DND-41 (cell line): ENCODE data around the gene SLC8A3.

Experiments
- ATAC-seq: fragments of 200-7000 bp; cut with Tn5 transposase; 3 replicates; pipeline ENCODE4 v1.9.1; 2021; ENCODE audit warnings: low read depth; ENCODE audit not compliant: insufficient read depth
- DNase-seq: peaks from one replicate; pipeline ENCODE4 v3.0.0-alpha.2; 2020
- H2AFZ ChIP-seq: 2 replicates; pipeline ENCODE4 v1.6.0; 2012; ENCODE audit warnings: low read depth, low read length
- H3K27ac ChIP-seq: 2 replicates; pipeline ENCODE4 v1.5.1; 2012; ENCODE audit warnings: low read length, inconsistent platforms
- H3K27me3 ChIP-seq: fragments of 200-600 bp; sonication (generic); 2 replicates; pipeline ENCODE4 v1.6.0; 2012; ENCODE audit warnings: low read length, mild to moderate bottlenecking, inconsistent platforms; ENCODE audit not compliant: insufficient read depth, poor library complexity
- H3K36me3 ChIP-seq: 2 replicates; pipeline ENCODE4 v1.5.1; 2012; ENCODE audit warnings: low read length, inconsistent platforms; ENCODE audit not compliant: insufficient read depth
- H3K4me1 ChIP-seq: 2 replicates; pipeline ENCODE4 v1.5.1; 2012; ENCODE audit warnings: mild to moderate bottlenecking, low read length; ENCODE audit not compliant: insufficient read depth
- H3K4me2 ChIP-seq: 2 replicates; pipeline ENCODE4 v1.6.0; 2012; ENCODE audit warnings: mild to moderate bottlenecking, moderate library complexity, low read length, inconsistent platforms; ENCODE audit not compliant: insufficient read depth
- H3K4me3 ChIP-seq, 2 experiments: fragments of 200-600 bp in 1 of 2; shearing (Covaris generic) in 1 of 2; 2 replicates each; pipeline ENCODE4 v1.5.1; 2012 to 2016; ENCODE audit warnings: inconsistent platforms in 2 of 2, low read length in 2 of 2, mild to moderate bottlenecking in 2 of 2, low read depth in 1 of 2, moderate library complexity in 1 of 2
- H3K79me2 ChIP-seq: 2 replicates; pipeline ENCODE4 v1.6.0; 2012; ENCODE audit warnings: low read length, inconsistent platforms; ENCODE audit not compliant: insufficient read depth
- H3K9ac ChIP-seq: 2 replicates; pipeline ENCODE4 v1.6.0; 2012; ENCODE audit warnings: low read depth, mild to moderate bottlenecking, inconsistent platforms, low read length, moderate library complexity
- H3K9me3 ChIP-seq: 2 replicates; pipeline ENCODE4 v1.5.1; 2012; ENCODE audit warnings: low read length, moderate library complexity, mild to moderate bottlenecking, inconsistent platforms; ENCODE audit not compliant: insufficient read depth, severe bottlenecking
- H4K20me1 ChIP-seq: 2 replicates; pipeline ENCODE4 v1.6.0; 2012; ENCODE audit warnings: low read length; ENCODE audit not compliant: insufficient read depth
- EZH2 ChIP-seq: IDR thresholded peaks from 3 replicates; pipeline ENCODE4 v1.6.1; 2012; ENCODE audit warnings: borderline replicate concordance, low read depth, mild to moderate bottlenecking, moderate library complexity, low read length, inconsistent platforms; ENCODE audit not compliant: severe bottlenecking
- TF ChIP-seq, protein P1 (sequence below): IDR thresholded peaks from 2 replicates; pipeline ENCODE4 v1.5.1; 2012; ENCODE audit warnings: borderline replicate concordance, low read length, moderate library complexity, mild to moderate bottlenecking; ENCODE audit not compliant: poor library complexity, severe bottlenecking; ENCODE audit errors: extremely low read depth

Gene SLC8A3

DNA sequence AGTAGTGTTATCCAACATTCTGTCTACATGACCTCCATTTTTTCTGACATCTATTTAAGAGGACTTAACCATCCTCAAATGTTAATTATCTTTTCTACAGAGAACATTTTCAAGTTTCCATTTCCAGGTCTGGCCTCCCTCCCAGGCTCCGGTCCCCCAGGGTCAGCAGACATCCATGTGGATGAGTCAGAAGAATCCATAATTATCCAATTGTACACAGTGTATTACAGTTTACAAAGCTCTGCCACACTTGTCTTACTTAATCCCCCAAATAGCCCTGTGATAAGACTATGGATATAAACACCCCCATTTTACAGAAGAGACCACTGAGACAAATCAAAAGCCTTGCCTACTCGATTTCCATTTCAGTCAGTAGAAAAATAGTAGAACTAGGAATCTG is 65.0 kb downstream of the SLC8A3 start:
- no peak for ATAC-seq

GRCh38 chr14:70121521-70121920 is 67.2 kb downstream of the SLC8A3 start:
- Histone ChIP-seq H3K9me3 (no peaks in the 10 kb centered on the region), H3K4me2 (no peak overlapping the region), H3K27ac (no peak overlapping the region), H4K20me1 (no peaks in the 10 kb centered on the region), H3K9ac (no peak overlapping the region), H3K79me2 (no peaks in the 10 kb centered on the region), H2AFZ (no peak overlapping the region), H3K27me3 (peaks cover 3% of the 10 kb centered on the region), H3K4me1 (no peaks in the 10 kb centered on the region), H3K36me3 (no peaks in the 10 kb centered on the region), H3K4me3 (no peak overlapping the region)
- no peak for TF ChIP-seq EZH2
- TF ChIP-seq, protein P1, sequence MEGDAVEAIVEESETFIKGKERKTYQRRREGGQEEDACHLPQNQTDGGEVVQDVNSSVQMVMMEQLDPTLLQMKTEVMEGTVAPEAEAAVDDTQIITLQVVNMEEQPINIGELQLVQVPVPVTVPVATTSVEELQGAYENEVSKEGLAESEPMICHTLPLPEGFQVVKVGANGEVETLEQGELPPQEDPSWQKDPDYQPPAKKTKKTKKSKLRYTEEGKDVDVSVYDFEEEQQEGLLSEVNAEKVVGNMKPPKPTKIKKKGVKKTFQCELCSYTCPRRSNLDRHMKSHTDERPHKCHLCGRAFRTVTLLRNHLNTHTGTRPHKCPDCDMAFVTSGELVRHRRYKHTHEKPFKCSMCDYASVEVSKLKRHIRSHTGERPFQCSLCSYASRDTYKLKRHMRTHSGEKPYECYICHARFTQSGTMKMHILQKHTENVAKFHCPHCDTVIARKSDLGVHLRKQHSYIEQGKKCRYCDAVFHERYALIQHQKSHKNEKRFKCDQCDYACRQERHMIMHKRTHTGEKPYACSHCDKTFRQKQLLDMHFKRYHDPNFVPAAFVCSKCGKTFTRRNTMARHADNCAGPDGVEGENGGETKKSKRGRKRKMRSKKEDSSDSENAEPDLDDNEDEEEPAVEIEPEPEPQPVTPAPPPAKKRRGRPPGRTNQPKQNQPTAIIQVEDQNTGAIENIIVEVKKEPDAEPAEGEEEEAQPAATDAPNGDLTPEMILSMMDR = no peak
- ATAC-seq (no peak), DNase-seq (no peak)

More for the DNA sequence above, 65.0 kb downstream of the SLC8A3 start:
- no peaks in the 10 kb centered on the region for H3K4me1 ChIP-seq
- TF ChIP-seq EZH2 = no peak
- TF ChIP-seq, protein P1 = no peak
- H2AFZ ChIP-seq = no peak overlapping the region
- H3K27ac ChIP-seq = no peak overlapping the region
- DNase-seq = no peak
- no peaks in the 10 kb centered on the region for H4K20me1 ChIP-seq
- H3K27me3 ChIP-seq = peaks cover 5% of the 10 kb centered on the region
- no peak overlapping the region for H3K9ac ChIP-seq
- H3K36me3 ChIP-seq = no peaks in the 10 kb centered on the region
- H3K79me2 ChIP-seq = no peaks in the 10 kb centered on the region
- no peaks in the 10 kb centered on the region for H3K9me3 ChIP-seq
- H3K4me3 ChIP-seq = no peak overlapping the region
- no peak overlapping the region for H3K4me2 ChIP-seq

- H3K27ac ChIP-seq = no peak overlapping the region
- H3K4me2 ChIP-seq = no peak overlapping the region
- H3K79me2 ChIP-seq = no peaks in the 10 kb centered on the region
- ATAC-seq (no peak), DNase-seq (no peak)
- H3K9ac ChIP-seq = no peak overlapping the region
- no peak overlapping the region for H2AFZ ChIP-seq
- no peaks in the 10 kb centered on the region for H3K4me1 ChIP-seq
- no peaks in the 10 kb centered on the region for H3K36me3 ChIP-seq
- TF ChIP-seq EZH2 = no peak
- TF ChIP-seq, protein P1 = no peak
- peaks cover 3% of the 10 kb centered on the region for H3K27me3 ChIP-seq
- no peaks in the 10 kb centered on the region for H4K20me1 ChIP-seq
- H3K9me3 ChIP-seq = no peaks in the 10 kb centered on the region
- no peak overlapping the region for H3K4me3 ChIP-seq
These were observed 70.7 kb downstream of the SLC8A3 start for GRCh38 chr14:70118064-70118463.

DNA sequence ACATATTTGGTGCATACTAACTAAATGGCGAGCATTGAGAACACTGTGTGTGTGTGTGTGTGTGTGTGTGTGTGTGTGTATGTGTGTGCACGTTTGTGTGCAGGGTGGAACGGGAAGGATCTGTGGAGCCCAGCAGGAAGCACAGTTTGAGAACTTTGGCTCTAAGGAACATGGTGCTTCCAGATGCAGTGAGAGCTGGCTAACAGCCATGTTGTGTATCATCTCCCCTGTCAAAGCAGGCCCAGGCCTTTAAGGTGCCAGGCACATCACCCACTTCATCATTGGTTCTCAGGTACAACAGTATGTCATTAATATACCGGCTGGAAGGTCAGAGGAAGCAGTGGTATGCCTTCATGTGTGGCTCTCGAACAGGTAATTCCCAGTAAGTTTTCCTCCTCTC is 72.5 kb downstream of the SLC8A3 start:
- TF ChIP-seq, protein P1 = no peak
- no peak for TF ChIP-seq EZH2
- Histone ChIP-seq H3K9ac (no peak overlapping the region), H3K27me3 (peaks cover 3% of the 10 kb centered on the region), H2AFZ (no peak overlapping the region), H3K9me3 (no peaks in the 10 kb centered on the region), H3K4me2 (no peak overlapping the region), H3K4me3 (no peak overlapping the region), H3K36me3 (no peaks in the 10 kb centered on the region), H3K4me1 (no peaks in the 10 kb centered on the region), H4K20me1 (no peaks in the 10 kb centered on the region), H3K27ac (no peak overlapping the region), H3K79me2 (no peaks in the 10 kb centered on the region)
- DNase-seq = no peak
- ATAC-seq = no peak
